GM06990 (cell line): ENCODE results near the gene TERT.

Experiments
- DNase-seq: peaks from one replicate; pipeline ENCODE4 v3.0.0-alpha.2; 2011; ENCODE audit not compliant: insufficient read length; ENCODE audit errors: extremely low read depth
- H3K27me3 ChIP-seq: replicated peaks from 2 replicates; pipeline ENCODE4 v1.6.0; 2011; ENCODE audit warnings: low read length; ENCODE audit not compliant: control insufficient read depth, insufficient read depth
- H3K36me3 ChIP-seq: 2 replicates; pipeline ENCODE4 v1.5.1; 2011; ENCODE audit warnings: low read length; ENCODE audit not compliant: control insufficient read depth, insufficient read depth
- H3K4me3 ChIP-seq: replicated peaks from 2 replicates; pipeline ENCODE4 v1.5.1; 2011; ENCODE audit warnings: low read depth, mild to moderate bottlenecking, control low read depth, low read length
- CTCF ChIP-seq: IDR thresholded peaks from 2 replicates; pipeline ENCODE4 v1.5.1; 2011; ENCODE audit warnings: low read length, control low read depth, mild to moderate bottlenecking, inconsistent platforms; ENCODE audit not compliant: insufficient read depth, poor library complexity, severe bottlenecking

TERT gene

GRCh38 chr5:1322955-1323802 lies 28.3 kb upstream of the TERT start:
- DNase-seq: peak; percentile 4

GRCh38 chr5:1322036-1322900 lies 27.4 kb upstream of the TERT start:
- Histone ChIP-seq H3K36me3 (peaks cover 45% of the 10 kb centered on the region), H3K27me3 (no peaks in the 10 kb centered on the region), H3K4me3 (no peak overlapping the region)
- DNase-seq: peak; percentile 2
- TF ChIP-seq CTCF: no peak

More at GRCh38 chr5:1322955-1323802, 28.3 kb upstream of the TERT start:
- H3K27me3 ChIP-seq: no peaks in the 10 kb centered on the region
- no peak overlapping the region for H3K4me3 ChIP-seq
- TF ChIP-seq CTCF: no peak
- H3K36me3 ChIP-seq: peaks cover 43% of the 10 kb centered on the region

- Histone ChIP-seq H3K36me3 (peaks cover 45% of the 10 kb centered on the region), H3K27me3 (no peaks in the 10 kb centered on the region), H3K4me3 (no peak overlapping the region)
- no peak for TF ChIP-seq CTCF
- DNase-seq: no peak
Measured at GRCh38 chr5:1321576-1321975, 26.7 kb upstream of the TERT start.

DNA sequence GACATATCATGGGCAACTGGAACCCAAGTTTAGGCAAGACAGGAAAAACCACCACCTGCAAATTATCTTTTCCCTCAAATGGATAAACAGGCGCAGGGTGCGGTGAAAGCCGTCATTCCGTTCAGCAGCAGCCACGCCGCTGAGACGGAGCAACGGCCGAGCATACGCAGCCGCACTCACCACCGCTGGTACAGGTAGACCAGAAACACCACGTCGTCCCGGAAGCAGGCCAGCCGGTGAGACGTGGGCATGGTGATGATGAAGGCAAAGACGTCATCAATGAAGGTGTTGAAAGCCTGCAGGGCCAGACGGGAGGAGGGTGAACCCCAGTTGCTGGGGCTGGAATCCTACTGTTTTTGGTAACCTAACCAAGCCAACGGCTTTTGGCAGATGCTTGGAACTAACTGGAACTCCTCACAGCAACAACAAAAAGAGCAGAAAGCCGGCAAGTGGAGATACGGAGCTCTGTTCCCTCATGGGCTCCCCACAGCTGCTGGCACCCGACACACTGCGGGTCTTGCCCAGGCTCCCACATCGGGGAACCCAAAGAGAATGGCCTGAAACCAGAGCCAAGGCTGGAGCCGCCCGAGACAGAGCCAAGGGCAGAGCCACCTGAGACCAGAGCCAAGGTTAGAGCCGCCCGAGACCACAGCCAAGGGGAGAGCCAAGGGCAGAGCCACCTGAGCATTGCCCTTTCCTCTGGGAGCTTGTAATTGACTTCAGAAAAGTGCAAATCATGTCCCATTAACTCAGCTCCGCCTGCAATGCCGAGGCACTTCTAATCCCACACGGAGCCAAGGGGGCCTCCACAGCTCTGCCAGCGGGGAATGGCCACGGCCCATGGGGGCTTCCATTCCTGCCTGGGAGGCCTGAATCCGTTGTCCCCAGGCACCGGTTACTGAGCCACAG lies 25.8 kb upstream of the TERT start:
- peaks cover 42% of the 10 kb centered on the region for H3K36me3 ChIP-seq
- no peak for DNase-seq
- H3K27me3 ChIP-seq: no peaks in the 10 kb centered on the region
- TF ChIP-seq CTCF: no peak
- no peak overlapping the region for H3K4me3 ChIP-seq
